GM21360 (cell line): ENCODE measurements around the gene AJM1.

Experiments used
- ATAC-seq: cut with Tn5 transposase; IDR thresholded peaks from one replicate; pipeline ENCODE4 v1.9.1; 2021; ENCODE audit warnings: mild to moderate bottlenecking, moderate library complexity; ENCODE audit not compliant: unreplicated experiment

AJM1 gene

DNA sequence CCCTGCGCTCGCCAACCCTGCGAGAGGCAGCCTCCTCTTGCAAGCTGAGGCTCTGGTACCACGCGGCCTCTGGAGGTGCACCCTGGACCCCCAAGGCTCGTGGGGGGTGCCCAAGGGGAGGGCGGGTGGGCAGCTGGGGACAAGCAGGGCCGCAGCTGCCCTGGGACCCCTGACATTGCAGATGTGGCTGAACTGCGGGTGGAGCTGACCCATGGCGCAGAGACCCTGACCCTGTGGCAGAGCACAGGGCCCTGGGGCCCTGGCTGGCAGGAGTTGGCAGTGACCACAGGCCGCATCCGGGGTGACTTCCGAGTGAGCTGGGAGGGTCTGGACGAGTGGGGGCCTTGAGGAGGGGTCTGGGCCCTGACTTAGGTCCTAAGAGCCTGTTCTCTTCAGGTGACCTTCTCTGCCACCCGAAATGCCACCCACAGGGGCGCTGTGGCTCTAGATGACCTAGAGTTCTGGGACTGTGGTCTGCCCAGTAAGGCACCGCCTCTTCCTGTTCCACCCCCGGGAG lies 11.4 kb downstream of the AJM1 start:
- ATAC-seq, result no peak

GRCh38 chr9:136854113-136854841 lies 12.0 kb downstream of the AJM1 start:
- no peak for ATAC-seq

GRCh38 chr9:136854842-136855460 lies 12.7 kb downstream of the AJM1 start:
- ATAC-seq, result no peak

DNA sequence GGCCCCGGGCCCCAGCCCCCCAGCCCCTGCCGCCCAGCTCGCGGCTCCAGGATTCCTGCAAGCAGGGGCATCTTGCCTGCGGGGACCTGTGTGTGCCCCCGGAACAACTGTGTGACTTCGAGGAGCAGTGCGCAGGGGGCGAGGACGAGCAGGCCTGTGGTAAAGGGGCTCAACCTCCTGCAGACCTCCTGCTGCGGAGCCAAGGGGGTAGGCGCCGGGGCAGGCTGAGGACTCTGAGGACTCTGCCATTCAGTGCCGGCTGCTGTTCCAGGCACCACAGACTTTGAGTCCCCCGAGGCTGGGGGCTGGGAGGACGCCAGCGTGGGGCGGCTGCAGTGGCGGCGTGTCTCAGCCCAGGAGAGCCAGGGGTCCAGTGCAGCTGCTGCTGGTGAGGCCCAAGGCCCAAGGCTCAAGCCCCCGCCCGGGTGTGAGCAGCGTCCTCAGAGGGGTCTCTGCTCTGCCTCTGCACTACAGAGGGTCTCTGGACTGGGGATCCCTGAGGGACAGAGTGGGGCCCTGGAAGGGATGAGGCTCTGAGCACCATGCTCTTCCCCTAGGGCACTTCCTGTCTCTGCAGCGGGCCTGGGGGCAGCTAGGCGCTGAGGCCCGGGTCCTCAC lies 13.3 kb downstream of the AJM1 start:
- no peak for ATAC-seq

DNA sequence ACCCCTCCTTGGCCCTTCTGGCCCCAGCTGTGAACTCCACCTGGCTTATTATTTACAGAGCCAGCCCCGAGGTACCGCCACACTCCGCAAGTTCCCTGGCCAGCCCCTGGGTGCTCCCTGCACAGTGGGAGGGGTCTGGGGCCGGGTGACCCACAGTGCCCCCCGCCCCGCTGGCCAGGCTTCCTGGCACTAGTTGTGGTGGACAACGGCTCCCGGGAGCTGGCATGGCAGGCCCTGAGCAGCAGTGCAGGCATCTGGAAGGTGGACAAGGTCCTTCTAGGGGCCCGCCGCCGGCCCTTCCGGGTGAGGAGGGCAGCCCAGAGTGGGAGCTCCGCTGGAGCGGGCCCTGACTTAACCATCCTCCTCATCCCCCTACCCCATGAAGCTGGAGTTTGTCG lies 13.8 kb downstream of the AJM1 start:
- no peak for ATAC-seq

DNA sequence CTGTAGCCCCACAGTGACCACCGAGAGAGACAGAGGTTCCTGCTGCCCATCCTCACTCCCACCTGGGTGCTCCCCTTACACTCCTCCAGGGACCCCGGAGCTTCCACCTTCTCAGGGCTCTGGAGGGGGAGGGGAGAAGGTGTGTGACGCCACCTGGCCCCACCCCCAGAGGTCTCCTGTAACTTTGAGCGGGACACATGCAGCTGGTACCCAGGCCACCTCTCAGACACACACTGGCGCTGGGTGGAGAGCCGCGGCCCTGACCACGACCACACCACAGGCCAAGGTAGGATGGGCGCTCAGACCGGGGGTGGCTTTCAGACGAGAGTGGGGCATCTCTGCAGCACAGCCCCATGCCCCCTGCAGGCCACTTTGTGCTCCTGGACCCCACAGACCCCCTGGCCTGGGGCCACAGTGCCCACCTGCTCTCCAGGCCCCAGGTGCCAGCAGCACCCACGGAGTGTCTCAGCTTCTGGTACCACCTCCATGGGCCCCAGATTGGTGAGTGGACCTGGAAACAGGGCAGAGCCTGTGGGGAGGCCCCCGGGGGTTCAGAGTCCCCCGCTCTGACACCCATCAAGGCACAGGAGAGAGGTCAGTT lies 14.4 kb downstream of the AJM1 start:
- ATAC-seq, result no peak

GRCh38 chr9:136857166-136857565 lies 14.9 kb downstream of the AJM1 start:
- no peak for ATAC-seq

DNA sequence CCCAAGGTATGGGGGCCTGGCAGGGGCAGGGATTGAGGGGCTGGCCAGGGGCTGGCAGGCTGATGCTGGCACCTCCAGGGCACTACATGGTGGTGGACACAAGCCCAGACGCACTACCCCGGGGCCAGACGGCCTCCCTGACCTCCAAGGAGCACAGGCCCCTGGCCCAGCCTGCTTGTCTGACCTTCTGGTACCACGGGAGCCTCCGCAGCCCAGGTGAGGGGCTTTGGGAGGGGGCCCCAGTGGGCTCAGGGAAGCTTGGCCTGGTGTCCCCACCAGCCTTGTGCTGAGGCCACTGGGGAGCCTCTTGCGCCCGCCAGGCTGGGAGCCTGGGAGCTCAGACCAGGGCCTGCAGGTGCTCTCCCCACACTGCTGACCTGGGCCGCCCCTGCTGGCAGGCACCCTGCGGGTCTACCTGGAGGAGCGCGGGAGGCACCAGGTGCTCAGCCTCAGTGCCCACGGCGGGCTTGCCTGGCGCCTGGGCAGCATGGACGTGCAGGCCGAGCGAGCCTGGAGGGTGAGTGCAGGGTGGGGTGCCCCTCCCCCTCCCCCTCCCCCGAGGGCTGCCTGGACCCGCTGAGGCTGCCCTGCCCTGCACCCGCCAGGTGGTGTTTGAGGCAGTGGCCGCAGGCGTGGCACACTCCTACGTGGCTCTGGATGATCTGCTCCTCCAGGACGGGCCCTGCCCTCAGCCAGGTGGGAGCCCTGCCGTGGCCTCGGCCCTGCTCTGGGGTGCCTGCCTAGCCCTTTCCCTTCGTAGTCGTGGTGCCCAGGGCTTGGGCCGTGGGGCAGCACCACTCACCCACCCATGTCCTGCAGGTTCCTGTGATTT lies 15.5 kb downstream of the AJM1 start:
- ATAC-seq, result no peak

GRCh38 chr9:136858452-136858843 lies 16.2 kb downstream of the AJM1 start:
- ATAC-seq, result no peak

DNA sequence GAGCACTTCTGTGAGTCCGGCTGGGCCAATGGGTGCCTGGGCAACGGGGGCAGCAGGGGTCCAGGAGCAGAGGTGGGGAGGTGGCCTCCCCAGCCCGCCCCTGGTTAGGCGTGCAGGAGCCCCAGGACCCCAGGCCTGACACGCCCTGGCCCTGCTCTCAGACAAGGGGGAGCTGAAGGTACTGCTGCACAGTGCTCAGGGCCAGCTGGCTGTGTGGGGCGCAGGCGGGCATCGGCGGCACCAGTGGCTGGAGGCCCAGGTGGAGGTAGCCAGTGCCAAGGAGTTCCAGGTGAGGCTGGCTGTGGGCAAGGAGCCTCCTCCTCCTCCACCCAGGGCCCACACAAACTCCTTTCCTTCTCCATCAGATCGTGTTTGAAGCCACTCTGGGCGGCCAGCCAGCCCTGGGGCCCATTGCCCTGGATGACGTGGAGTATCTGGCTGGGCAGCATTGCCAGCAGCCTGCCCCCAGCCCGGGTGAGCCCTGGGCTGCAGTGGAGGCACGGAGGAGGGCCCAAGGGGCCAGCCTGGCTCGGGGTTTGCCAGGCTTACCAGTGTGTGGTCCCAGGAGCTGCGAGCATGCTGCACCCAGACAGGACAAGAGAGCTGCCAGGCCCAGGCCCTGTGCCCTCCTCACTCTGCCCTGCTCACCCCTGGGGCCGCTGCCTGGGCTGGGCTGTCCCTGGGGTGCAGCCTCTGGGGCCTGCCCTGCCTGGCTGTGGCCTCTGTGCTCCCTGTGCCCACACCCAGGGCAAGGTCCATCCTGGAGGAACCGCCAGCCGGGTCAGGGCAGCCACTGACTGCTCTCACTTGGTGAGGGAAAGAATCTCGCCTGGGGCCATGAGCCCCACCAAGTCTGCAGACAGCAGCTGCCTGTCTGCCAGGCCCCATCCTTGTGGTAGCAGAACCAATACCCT lies 16.8 kb downstream of the AJM1 start:
- ATAC-seq, result no peak

- no peak for ATAC-seq
Observed at GRCh38 chr9:136860529-136860928, 18.3 kb downstream of the AJM1 start.

DNA sequence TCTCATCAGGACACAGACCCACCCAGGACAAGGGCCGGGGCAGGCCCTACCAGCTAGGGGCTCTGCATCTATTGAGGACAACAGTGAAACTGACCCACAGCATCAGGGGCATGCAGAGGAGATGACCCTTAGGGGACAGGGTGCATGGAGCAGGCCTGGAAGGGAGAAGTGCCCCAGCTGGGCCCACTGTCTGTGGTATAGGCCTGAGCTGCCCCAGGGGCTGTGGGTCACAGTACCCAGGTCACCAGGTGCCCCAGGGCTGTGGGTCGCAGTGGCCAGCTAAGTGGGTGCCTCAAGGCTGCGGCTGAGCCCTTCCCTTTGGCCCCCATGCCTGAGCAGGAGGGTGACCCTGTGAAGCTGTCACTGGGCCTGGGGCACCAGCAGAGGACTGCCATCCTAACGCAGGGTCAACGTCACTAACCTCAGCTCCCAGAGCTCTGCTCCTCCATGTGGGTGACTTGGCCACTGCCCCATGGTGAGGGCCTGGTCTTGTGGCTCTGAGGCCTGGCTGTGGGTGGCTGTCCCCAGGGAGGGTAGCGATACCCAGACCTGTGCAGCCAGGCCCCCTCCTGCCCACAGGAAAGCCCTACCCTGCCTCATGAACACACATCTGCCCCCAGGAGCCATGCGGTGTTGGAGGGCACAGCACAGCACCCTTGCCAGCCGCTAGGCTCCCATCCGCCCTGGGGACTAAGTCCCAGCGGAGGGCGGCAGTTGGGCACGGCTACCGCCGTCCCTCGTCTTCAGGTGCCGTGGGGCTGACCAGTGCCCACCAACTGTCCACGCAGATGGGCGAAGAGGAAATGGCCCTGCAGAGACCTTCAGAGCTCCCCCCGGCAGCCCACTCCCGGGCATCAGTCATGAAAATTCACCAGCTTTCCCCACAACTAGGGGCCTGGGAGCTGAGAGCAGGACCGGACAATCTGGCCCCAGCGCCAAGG lies 18.9 kb downstream of the AJM1 start:
- ATAC-seq, result no peak

DNA sequence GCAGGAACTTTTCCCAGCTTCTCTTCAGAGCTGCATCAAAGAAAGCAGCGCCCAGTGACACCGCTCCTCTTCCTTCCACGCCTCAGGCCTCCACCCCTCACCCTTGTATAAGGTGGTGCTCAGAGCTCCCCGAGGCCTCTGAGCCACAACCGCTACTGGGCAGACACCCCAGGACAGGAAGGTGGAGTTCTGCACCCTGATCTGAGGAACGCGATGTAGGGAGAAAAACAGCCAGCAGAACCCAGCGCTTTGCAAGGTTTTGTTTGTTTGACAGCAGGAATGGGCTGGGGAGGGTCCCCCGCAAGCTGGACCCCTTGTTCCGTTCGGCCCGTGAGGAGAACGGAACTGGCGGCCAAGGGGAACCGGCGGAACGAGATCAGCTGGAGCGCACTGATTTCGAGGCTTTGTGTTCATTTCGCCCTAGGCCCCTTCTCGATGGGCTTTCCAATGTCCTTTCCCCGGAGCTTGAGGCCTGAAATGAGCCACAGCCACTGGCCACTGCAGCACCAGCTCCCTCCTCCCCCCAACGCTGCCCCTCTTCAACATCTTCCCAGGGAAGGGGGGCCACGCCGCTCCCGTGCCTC lies 19.7 kb downstream of the AJM1 start:
- ATAC-seq, result no peak

- ATAC-seq, result no peak
Observed at GRCh38 chr9:136862849-136863622, 20.8 kb downstream of the AJM1 start.

DNA sequence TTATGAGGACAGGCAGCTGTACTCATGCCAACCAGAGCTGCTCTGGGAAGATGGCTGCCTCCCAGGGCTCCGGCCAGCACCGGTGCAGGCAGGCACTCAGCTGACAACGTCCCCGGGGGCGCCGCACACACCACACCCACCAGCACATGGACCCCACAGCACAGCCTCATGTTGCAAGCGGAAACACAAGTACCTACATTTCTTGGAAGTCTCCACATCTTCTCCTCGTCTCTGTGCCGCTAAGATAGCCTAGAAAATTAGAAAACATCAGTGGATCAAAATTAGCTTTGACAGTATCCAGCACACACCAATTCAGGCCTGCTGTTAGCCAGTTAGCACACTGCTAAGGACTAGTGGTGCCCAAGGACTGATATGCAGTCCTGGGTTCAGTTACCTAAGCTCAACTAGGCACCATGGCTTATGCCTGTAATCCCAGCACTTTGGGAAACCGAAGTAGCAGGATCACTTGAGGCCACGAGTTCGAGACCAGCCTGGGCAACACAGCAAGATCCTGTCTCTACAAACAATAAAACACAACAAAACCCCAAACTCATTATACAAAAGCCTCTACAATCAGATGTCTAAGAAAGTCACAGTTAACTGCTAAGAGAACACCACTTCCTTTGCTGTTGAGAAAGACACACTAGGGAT lies 21.5 kb downstream of the AJM1 start:
- no peak for ATAC-seq

DNA sequence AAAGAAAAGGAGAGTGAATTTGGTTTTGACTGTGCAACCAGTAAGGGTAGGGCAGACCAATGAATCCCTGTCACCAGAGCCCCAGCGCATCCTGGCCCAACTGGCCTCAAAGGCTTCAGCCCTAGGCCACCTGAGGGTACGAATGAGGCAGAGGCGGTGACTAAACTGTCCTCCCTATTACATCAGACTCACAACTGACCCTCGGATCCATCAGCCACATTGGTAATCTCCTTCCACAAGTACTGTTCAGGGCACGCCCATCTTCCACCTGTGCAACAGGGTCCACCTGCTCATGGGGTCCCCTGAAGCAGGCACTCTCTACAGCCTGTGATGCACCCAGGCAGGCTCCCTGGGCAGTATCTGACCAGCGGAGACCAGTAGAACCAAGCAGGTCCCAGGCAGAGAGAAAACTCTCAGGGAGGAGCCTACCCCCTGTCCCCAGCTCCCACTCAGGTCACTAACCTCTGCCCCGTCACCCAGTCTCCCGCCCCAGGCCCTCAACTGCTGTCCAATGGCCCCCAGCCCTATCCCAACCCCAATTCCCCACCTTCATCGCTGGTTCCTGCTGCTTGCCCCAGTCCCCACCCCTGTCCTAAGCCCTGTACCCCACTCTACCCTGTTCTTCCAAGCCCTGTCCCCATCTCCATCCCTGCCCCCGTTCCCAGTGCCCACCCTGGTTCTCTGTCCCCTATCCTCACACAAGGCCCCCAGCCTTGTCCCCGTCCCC lies 22.9 kb downstream of the AJM1 start:
- ATAC-seq, result no peak

- ATAC-seq, result no peak
Observed at GRCh38 chr9:136865768-136866103, 23.5 kb downstream of the AJM1 start.
